Mucosa of gallbladder (tissue), 1 donor: ENCODE results near the gene COL11A2. TPM values are rescaled to one million over a fixed set of nuclear protein-coding genes. Genes with fewer than 3 reads are reported as not detected.
A peak's percentile ranks its signal among the peaks of the same experiment; 100 is the strongest.

Experiments
- DNase-seq: peaks from one replicate; pipeline ENCODE4 v3.0.0-alpha.2; 2020; ENCODE audit warnings: low spot score
- total RNA-seq: library from RNA; stranded (reverse); gene quantifications from one replicate; pipeline ENCODE4 v1.2.1, GENCODE V29; 2021
- donor health status: DM: no; HTN: no; CAD: no.

The COL11A2 gene
- total RNA-seq, 1 donor from 2014 or later: 0.66 TPM

DNA sequence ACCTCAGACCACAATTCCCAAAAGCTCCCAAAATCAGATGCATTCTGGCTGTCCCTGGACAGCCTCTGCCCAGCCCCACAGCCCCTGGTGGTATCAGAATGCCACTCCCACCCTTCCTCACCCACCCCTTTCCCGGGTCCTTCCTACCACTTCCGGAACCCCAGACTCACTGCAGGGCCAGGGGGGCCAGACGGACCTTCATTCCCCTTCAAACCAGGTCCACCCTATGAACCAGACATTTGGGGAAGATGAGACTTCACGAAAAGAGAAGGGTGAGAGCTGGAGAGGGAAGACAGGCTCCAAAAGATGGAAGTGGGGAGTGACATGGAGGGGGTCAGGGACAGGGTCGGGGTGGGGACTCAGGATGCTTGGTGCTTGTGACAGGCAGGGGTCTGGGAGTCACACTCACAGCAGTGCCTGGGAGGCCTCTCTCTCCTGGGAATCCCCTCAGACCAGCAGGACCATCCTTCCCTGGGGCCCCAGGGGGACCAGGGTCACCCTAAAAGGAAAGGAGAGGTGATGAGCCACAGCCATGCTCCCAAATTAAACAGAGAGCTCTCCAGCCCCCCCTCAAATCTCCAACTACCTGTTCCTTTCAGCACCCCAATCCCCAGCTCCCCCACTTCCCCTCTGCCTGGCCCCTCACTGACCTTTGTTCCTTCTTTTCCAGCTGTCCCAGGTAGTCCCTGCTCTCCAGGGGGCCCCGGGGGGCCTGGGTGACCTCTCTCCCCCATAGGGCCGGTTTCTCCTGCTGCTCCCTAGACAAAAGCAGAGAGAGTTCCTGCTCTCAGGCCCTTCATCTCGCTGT is 20.2 kb downstream of the COL11A2 start:
- no peak for DNase-seq

DNA sequence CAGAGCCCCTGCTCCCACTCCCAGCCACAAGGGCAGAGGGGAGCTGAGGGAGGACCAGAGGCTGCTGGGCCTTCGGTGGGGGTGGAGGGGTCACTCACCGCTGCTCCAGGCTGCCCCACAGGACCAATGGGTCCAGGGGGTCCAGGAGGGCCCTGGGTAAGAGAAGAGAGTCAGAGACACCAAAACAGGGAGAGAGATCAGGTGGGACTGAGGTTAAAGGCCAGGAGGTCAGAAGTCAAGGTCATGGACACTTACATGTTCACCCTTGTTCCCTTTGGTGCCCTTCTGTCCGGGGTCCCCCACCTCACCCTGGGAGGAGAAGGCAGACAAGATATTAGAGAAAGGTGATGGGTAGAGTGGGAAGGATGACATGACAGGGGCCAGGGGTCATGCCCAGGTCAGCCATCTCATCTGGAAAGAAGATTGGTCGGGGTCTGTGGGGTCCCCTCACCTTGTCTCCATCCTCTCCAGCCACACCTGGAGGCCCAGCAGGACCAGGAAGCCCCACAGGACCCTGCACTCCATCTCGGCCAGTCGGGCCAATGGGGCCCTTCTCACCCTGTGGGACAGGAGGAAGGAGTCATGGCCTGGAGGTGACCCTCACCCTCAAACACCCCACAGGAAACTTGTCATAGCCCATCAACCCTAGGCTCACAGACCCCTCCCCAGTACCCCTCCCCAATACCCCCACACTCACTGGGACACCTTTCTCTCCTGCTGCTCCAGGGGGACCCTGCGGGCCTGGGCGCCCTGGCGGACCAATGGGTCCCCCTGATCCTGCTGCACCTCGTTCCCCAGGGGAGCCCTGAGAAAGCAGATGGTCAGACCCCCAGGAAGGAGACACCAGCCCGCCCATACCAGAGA is 21.0 kb downstream of the COL11A2 start:
- no peak for DNase-seq

DNA sequence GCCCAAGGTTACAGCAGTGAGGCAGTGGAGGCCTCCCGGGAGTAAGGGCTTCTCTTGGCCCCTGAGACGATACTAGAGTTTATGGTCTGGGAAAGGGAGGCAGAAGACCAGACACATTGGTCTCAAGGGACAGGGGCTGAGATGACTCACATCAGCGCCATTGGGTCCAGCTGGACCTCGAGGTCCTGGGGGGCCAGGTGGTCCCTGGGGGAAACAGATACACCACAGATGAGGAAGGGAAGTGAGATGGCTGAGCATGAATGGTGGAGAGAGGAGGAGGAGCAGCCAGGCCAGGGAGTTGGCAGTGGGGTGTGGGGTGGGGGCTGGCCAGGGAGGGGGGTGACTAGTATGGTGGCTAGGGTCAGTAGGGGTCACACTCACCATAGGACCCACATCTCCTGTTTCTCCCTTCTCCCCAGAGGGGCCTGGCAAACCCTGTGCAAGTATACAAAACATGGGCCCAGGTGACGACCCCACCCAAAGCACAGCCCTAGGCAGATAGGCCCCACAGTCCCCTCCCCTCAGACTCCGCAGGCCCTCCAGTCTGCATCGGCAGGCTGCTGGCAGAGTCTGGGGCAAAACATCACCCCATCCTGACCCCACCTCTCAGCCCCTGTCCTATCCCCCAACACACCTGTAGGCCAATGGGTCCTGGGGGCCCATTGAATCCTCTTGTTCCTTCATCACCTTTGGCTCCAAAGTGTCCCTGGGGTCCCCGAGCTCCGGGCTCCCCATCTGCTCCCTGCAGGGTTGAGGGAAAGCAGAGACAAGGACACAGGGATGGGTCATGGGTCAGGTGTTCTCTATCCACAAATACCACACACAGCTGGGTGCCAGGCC is 21.9 kb downstream of the COL11A2 start:
- DNase-seq: no peak

GRCh38 chr6:33169291-33170175 is 22.7 kb downstream of the COL11A2 start:
- no peak for DNase-seq

DNA sequence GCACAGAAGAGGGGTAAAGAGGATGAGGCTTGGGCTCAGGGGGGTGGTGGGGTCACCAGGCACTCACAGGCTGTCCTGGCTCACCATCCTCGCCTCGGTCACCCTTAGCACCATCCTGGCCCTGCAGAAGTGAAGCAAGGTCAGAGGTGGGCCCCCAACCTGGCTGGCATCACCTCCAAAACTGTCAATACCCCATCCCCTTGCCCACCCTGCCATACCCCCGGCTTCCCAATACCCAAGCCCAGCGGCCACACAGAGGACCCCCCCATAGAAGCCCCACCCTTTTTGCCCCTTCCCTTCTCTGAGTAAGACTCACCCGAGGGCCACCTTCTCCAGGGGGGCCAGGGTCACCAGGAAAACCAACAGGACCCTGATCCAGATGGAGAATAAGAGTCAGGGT is 23.6 kb downstream of the COL11A2 start:
- DNase-seq: no peak

DNA sequence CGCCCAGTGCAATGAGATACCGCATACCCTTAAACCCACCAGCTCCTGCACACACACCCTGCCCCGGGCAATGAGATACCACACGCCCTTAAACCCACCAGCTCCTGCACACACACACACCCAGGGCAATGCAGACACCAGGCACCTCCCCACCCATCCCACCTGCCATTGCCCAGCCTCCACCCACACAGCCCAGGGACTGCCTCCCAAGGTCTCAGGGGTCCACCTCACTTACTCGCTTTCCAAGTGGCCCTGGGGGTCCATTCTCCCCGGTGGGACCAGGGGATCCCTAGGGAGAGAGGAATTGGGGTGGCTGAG is 24.0 kb downstream of the COL11A2 start:
- DNase-seq: no peak

GRCh38 chr6:33167374-33168283 is 24.6 kb downstream of the COL11A2 start:
- no peak for DNase-seq

GRCh38 chr6:33166811-33167210 is 25.5 kb downstream of the COL11A2 start:
- no peak for DNase-seq

GRCh38 chr6:33166363-33166762 is 25.9 kb downstream of the COL11A2 start:
- no peak for DNase-seq

- no peak for DNase-seq
Observed at GRCh38 chr6:33165581-33166258, 26.5 kb downstream of the COL11A2 start.

DNA sequence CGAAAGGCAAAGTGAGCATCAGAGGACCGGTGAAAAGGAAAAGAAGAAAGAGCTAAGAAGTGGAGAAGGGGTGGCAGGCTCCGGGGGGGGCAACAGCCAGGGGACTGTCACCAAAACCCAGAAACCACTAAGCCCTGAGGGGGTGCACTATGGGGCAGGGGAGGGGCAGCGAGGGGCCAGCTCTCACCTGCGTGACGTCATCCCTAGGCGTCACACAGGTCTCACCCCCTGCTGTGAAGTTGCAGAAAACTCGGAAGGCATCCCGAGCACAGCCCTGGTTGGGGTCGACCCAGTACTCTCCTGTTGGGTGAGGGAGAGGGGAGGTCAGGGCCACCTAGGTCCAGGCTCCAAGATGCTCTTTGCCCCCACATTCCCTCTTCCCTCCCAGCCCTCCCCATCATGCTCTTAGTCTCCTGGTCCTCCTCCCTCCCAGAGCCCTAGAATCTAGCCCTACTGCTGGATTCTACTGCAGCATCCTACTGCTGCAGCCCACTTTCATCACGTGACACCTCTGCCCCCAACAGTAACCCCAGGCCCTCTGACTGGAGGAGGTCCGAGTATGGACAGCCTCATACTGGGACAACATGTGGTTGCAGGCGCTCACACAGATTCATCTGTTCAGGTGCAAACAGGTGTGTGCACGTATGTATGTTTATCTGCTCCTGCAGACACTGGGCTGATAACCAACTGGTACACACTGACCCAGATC is 27.4 kb downstream of the COL11A2 start:
- DNase-seq: no peak

GRCh38 chr6:33164176-33164575 is 28.1 kb downstream of the COL11A2 start:
- DNase-seq: no peak

DNA sequence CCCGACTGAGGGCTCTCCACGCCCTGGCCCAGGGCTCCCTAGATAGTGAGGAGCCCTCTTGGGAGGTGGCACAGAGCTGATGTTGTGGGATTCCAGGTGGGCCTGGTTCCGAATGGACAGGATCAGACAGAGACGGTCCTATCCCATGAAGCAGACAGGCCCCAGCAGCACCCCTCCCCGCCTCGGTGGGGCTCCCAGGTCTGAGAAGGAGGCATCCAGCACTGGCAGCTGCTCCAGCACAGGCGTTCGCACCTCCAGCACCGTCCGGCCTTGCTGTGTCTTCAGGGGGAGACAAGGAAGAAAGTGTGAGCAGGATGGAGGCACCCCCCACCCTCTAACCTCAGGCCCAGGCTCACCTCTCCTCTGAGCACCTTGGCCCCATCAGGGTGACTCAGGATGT is 28.7 kb downstream of the COL11A2 start:
- DNase-seq: no peak

DNA sequence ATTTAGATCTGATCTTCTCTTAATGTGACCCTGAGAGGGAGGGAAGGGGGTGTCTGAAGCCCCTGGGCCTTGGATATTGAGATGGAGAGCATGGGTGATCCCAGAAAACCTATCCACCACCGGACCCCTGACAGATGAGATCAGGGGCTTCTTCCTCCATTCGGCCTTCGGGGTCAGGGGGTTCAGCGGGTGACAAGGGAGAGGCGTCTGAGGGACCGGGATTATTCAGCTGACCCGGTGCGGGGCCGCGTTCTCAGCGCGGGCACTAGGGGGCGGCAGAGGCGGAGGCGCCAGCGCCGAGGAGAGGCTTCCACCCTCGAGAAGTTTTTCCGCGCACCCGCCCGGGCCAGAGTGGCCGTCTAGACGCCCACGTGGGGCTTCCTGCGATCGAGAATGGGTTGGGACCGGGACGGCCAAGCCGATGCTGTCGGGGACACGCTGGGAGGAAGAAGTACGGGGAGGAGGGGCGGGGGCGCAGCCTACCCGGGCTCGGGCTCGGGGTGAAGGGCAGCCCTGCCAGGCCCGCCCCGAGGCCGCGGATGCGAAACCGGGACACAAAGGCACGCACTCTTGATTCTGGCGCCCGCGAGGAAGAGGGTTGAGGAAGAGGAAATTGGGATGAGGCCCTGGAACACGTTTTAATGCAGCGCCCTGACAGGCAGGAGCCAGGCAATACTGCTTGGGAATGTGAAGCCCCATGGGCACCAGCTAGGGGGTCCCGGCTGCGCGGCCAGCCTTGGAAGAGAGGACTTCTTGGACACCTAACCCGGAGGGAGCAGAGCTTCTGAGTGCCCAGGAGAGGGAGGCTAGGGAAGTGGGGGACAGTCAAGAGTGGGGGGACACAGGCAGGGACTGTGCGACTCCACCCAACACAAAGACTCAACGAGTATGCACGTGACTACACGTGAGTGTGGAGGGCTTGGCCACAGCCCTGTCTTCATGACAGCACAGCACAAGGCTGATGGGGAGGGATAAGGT is 30.6 kb downstream of the COL11A2 start:
- DNase-seq: peak; percentile 79

DNA sequence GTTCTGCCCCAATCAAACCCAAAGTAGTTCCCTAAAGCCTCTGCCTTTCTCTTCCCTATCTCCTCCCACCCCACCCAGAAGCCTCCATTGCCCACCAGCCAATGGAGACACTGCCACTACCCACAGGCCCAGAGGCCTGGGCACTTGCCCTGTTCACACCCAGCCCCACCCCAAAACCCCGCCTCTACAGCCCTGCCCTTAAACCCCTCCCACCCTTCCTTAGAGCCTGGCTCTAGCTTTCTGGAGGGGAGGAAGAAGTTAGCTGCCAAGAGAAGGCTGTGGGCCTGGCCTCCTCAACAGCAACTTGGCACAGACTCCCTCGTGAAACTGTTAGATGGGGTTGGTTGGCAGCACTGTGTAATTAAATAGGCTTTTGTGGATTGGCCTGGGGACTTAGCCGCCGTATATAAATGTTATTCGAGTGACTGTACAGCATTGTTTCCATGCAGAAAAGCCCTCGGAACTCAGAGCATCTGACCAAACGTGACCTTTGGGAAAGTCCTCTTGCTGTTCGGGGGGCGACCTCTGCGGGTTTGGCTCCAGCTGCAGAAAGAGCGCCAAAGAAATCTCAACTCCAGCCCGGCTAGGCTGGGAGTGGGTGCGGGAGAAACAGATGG is 31.4 kb downstream of the COL11A2 start:
- DNase-seq: no peak

DNA sequence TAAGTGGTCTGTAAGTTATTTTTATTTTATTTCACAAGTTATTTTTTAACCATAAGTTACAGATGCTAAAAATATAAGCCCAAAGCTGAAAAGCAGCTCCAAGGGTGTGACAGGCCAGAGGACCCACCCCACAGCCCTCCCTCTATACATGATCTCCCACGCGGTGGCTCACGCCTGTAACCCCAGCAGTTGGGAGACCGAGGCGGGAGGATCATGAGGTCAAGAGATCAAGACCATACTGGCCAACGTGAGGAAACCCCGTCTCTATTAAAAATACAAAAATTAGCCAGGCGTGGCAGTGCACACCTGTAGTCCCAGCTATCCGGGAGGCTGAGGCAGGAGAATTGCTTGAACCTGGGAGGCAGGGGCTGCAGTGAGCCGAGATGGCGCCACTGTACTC is 32.2 kb downstream of the COL11A2 start:
- no peak for DNase-seq

- no peak for DNase-seq
Observed at GRCh38 chr6:33156964-33157363, 35.3 kb downstream of the COL11A2 start.
